Mucosa of stomach (tissue), 1 donor: ENCODE measurements around the gene JSRP1.

Experiments
- H3K27me3 ChIP-seq: one replicate; pipeline ENCODE4 v1.7.0; 2013; ENCODE audit warnings: mild to moderate bottlenecking, low read length; ENCODE audit not compliant: control insufficient read depth, insufficient read depth
- H3K36me3 ChIP-seq: one replicate; pipeline ENCODE4 v1.7.0; 2013; ENCODE audit warnings: low read length; ENCODE audit not compliant: control insufficient read depth, insufficient read depth
- H3K4me1 ChIP-seq: one replicate; pipeline ENCODE4 v1.7.0; 2013; ENCODE audit warnings: mild to moderate bottlenecking, low read length; ENCODE audit not compliant: control insufficient read depth, insufficient read depth
- H3K4me3 ChIP-seq: one replicate; pipeline ENCODE4 v1.7.0; 2013; ENCODE audit warnings: low read length
- H3K9ac ChIP-seq: one replicate; pipeline ENCODE4 v1.7.0; 2013; ENCODE audit warnings: mild to moderate bottlenecking, low read length, moderate library complexity
- H3K9me3 ChIP-seq: one replicate; pipeline ENCODE4 v1.7.0; 2013; ENCODE audit warnings: mild to moderate bottlenecking, low read length, moderate library complexity; ENCODE audit not compliant: control insufficient read depth
- donor health status: Pancreatic carcinoma.

JSRP1 gene

GRCh38 chr19:2207008-2207407, 49.2 kb downstream of the JSRP1 start:
- Histone ChIP-seq H3K4me3 (no peak overlapping the region), H3K27me3 (no peaks in the 10 kb centered on the region), H3K36me3 (peaks cover 9% of the 10 kb centered on the region), H3K9ac (no peak overlapping the region), H3K4me1 (peaks cover 55% of the 10 kb centered on the region), H3K9me3 (no peaks in the 10 kb centered on the region)

GRCh38 chr19:2202366-2202765, 53.9 kb downstream of the JSRP1 start:
- no peak overlapping the region for H3K9ac ChIP-seq
- no peaks in the 10 kb centered on the region for H3K27me3 ChIP-seq
- H3K4me1 ChIP-seq, result peaks cover 21% of the 10 kb centered on the region
- H3K4me3 ChIP-seq, result no peak overlapping the region
- no peaks in the 10 kb centered on the region for H3K9me3 ChIP-seq
- no peaks in the 10 kb centered on the region for H3K36me3 ChIP-seq
